ENCODE data around the gene PHKA1. TPM values are rescaled to one million over a fixed set of nuclear protein-coding genes. Genes with fewer than 3 reads are reported as not detected.

Gene PHKA1
- total and polyA plus RNA-seq, 2 donors (not counting 1 experiment from before 2014, with no cell fraction given) = 2.0 to 9.1 TPM

DNA sequence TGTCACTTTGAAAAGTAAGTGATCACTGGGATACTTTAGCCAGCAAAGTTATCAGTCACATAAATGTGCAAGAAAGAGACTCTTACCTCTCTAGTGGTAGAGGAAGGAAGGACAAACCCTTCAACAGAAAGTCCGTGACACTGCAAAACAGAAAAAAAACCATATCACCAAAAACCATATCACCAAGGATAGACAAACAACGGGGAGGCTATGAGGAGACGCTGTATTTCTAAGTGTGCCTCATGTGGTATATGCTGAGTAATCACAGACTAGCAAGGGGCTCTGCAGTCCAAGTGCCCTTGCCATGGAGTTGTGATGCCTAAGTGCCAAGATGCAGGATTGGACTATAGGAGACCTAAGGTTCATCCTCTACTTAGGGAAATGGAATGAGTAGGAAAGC is 129.9 kb downstream of the PHKA1 start:
- Histone ChIP-seq H3K27ac (ENCODE audit: insufficient read depth, low read length) (no peak overlapping the region), H3K4me2 (ENCODE audit: extremely low read depth, insufficient read depth, low read length) (no peak overlapping the region), H3K36me3 (ENCODE audit: control insufficient read depth, insufficient read depth, low read length) (no peaks in the 10 kb centered on the region), H3K9ac (ENCODE audit: insufficient read depth, low read length) (no peak overlapping the region), H3K27me3 (ENCODE audit: control insufficient read depth, insufficient read depth, low read length) (no peaks in the 10 kb centered on the region), H2AFZ (ENCODE audit: low read length) (no peak overlapping the region), H3K4me3 (replicated peaks in 1 of 4; ENCODE audit: control extremely low read depth in 1 of 4, insufficient read depth in 1 of 4, low read depth in 3 of 4, low read length in 4 of 4) (no peak overlapping the region), H4K20me1 (ENCODE audit: control insufficient read depth, extremely low read depth, insufficient read depth, low read length) (no peaks in the 10 kb centered on the region), H3K4me1 (ENCODE audit: control insufficient read depth, extremely low read depth, insufficient read depth, low read length) (no peaks in the 10 kb centered on the region), H3K9me3 (ENCODE audit: control insufficient read depth, insufficient read depth, low read depth, low read length) (no peaks in the 10 kb centered on the region), H3K79me2 (ENCODE audit: control insufficient read depth, insufficient read depth, low read length) (no peaks in the 10 kb centered on the region)
- DNase-seq (ENCODE audit: low read depth in 2 of 2) = no peak
- TF ChIP-seq EZH2 (IDR thresholded peaks at IDR 0.05; ENCODE audit: low read length, missing control alignments) (no peak), CTCF (conservative IDR thresholded peaks at IDR 0.05 in 1 of 2, IDR thresholded peaks at IDR 0.05 in 1 of 2; ENCODE audit: low read depth in 1 of 2, low read length in 2 of 2) (no peak)

DNA sequence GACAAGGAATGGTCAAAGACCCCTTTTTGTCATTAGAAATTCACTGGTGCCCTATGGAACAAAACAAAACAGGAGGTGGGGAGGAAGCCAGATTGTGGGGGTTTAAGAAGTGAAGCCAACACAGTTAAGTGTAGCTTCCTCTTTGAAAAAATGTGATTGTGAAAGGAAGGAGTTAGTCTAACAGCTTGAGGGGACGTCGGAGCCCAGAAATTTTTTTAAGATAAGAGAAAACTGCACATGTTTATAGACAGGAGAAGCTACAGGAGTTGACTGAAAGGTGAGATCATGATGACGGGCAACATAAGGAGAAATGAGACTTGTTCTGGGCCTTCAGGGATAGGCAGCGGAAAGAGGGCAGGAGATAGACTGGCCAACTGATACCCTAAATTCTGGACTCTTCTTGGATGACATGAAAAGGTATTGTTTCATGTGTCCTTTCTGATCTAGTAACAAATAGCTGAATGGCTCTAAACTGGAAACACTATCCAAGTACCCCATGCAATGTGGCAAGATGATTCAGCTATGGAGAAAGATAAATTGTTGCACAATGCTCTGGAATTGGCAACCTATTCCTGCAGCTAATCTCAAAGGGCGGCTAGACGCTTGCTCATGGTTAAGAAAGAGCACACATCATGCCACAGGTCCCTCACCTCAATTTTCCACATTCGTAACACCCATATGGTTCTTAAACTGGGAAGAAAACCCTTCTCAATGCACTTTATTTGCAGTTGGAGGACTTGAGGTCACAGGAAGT is 137.8 kb downstream of the PHKA1 start:
- no peaks in the 10 kb centered on the region for H4K20me1 ChIP-seq (ENCODE audit: control insufficient read depth, extremely low read depth, insufficient read depth, low read length)
- peak; percentile 76 to 81 for DNase-seq (ENCODE audit: low read depth in 2 of 2)

DNA sequence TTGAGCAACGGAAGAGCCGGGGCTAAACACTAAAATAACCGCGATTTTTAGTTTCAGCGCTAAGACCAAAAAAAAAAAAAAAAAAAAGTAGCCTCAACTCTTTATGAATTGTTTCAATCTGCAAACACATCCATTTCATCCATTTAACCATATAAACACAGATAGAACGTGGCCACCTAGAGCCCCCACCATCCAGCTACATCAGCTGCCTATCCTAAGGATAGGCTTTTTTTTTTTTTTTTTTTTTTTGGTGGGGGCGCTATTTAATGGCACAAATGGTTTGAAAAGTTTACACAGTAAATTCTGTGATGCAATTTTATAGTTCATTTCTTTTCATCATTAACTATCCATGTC is 141.0 kb downstream of the PHKA1 start:
- DNase-seq (ENCODE audit: low read depth in 2 of 2) = no peak

More for the DNA sequence above, 137.8 kb downstream of the PHKA1 start:
- H3K9ac ChIP-seq (ENCODE audit: insufficient read depth, low read length) = no peak overlapping the region
- TF ChIP-seq CTCF (conservative IDR thresholded peaks at IDR 0.05 in 1 of 2, IDR thresholded peaks at IDR 0.05 in 1 of 2; ENCODE audit: low read depth in 1 of 2, low read length in 2 of 2) (no peak), EZH2 (IDR thresholded peaks at IDR 0.05; ENCODE audit: low read length, missing control alignments) (no peak)
- no peaks in the 10 kb centered on the region for H3K27me3 ChIP-seq (ENCODE audit: control insufficient read depth, insufficient read depth, low read length)
- H3K9me3 ChIP-seq (ENCODE audit: control insufficient read depth, insufficient read depth, low read depth, low read length) = no peaks in the 10 kb centered on the region
- no peak overlapping the region for H2AFZ ChIP-seq (ENCODE audit: low read length)
- no peak overlapping the region for H3K27ac ChIP-seq (ENCODE audit: insufficient read depth, low read length)
- no peaks in the 10 kb centered on the region for H3K4me1 ChIP-seq (ENCODE audit: control insufficient read depth, extremely low read depth, insufficient read depth, low read length)
- H3K4me2 ChIP-seq (ENCODE audit: extremely low read depth, insufficient read depth, low read length) = no peak overlapping the region
- no peak overlapping the region for H3K4me3 ChIP-seq (replicated peaks in 1 of 4; ENCODE audit: control extremely low read depth in 1 of 4, insufficient read depth in 1 of 4, low read depth in 3 of 4, low read length in 4 of 4)
- no peaks in the 10 kb centered on the region for H3K36me3 ChIP-seq (ENCODE audit: control insufficient read depth, insufficient read depth, low read length)
- peaks cover 5% of the 10 kb centered on the region for H3K79me2 ChIP-seq (ENCODE audit: control insufficient read depth, insufficient read depth, low read length)

More for the DNA sequence above, 141.0 kb downstream of the PHKA1 start:
- Histone ChIP-seq H3K36me3 (ENCODE audit: control insufficient read depth, insufficient read depth, low read length) (no peaks in the 10 kb centered on the region), H4K20me1 (ENCODE audit: control insufficient read depth, extremely low read depth, insufficient read depth, low read length) (no peaks in the 10 kb centered on the region), H3K9me3 (ENCODE audit: control insufficient read depth, insufficient read depth, low read depth, low read length) (no peaks in the 10 kb centered on the region), H3K4me3 (replicated peaks in 1 of 4; ENCODE audit: control extremely low read depth in 1 of 4, insufficient read depth in 1 of 4, low read depth in 3 of 4, low read length in 4 of 4) (peak overlapping the region in 3 of 4 experiments; percentile 64 to 94 (median 78)), H3K4me1 (ENCODE audit: control insufficient read depth, extremely low read depth, insufficient read depth, low read length) (no peaks in the 10 kb centered on the region), H3K27me3 (ENCODE audit: control insufficient read depth, insufficient read depth, low read length) (no peaks in the 10 kb centered on the region), H3K79me2 (ENCODE audit: control insufficient read depth, insufficient read depth, low read length) (peaks cover 5% of the 10 kb centered on the region), H3K9ac (ENCODE audit: insufficient read depth, low read length) (no peak overlapping the region), H3K27ac (ENCODE audit: insufficient read depth, low read length) (peak overlapping the region; percentile 83), H3K4me2 (ENCODE audit: extremely low read depth, insufficient read depth, low read length) (peak overlapping the region; percentile 66), H2AFZ (ENCODE audit: low read length) (no peak overlapping the region)
- TF ChIP-seq CTCF (conservative IDR thresholded peaks at IDR 0.05 in 1 of 2, IDR thresholded peaks at IDR 0.05 in 1 of 2; ENCODE audit: low read depth in 1 of 2, low read length in 2 of 2) = no peak
- no peak for TF ChIP-seq EZH2 (IDR thresholded peaks at IDR 0.05; ENCODE audit: low read length, missing control alignments)

All from fibroblast of lung (primary cell).